Thyroid gland (tissue), 4 donors: ENCODE data around the gene SLC39A2.

Source experiments
- POLR2A ChIP-seq, 2 donors: fragments of 450-650 bp; IDR thresholded peaks; one replicate each; pipeline ENCODE4 v1.6.1; 2017; ENCODE audit warnings: antibody characterized with exemption in 2 of 2, mild to moderate bottlenecking in 2 of 2, moderate library complexity in 1 of 2
- TF ChIP-seq, protein P1 (sequence below), 6 experiments: fragments of 200-600 bp in 3 of 6; fragments of 450-650 bp in 3 of 6; sonication (generic) in 3 of 6; IDR thresholded peaks; one replicate each; pipeline ENCODE4 v1.5.1; 2016 to 2019; ENCODE audit warnings: antibody characterized with exemption in 6 of 6, mild to moderate bottlenecking in 2 of 6, inconsistent platforms in 1 of 6, moderate library complexity in 1 of 6

DNA sequence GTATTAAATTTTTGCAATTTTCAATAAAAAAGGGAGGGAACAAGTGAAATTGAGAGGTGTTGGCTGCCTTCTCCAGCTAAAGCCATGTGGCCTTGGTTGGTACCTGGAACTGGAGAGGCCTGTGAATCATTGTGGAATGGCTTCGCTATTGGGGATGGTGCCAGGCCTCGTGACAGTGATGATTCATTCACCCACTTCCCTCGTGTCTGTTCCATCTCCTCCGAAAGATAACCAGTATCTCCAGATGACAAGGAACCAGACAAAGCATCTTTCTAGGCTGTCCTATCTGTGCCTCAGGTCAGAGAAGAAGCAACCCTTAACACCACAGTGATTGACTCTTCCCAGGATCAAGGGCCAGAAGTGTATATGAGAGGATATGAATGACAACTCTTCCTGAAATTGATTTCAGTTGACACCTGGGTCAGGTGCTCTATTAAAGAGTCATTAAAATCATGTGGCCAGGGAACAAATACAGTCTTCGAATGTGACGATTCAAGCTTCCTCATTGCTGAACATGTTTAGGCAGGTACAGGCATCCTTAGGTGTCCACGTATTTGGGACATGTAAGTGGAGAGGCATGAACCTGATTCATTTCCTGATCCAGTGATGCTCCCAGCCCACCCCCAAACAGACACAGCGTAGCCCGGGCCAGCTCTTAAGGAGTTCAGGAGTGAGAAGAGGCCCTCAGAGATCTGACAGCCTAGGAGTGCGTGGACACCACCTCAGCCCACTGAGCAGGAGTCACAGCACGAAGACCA is 42.8 kb downstream of the SLC39A2 start, which contains the start of gene RNASE7:
- TF ChIP-seq, protein P1, sequence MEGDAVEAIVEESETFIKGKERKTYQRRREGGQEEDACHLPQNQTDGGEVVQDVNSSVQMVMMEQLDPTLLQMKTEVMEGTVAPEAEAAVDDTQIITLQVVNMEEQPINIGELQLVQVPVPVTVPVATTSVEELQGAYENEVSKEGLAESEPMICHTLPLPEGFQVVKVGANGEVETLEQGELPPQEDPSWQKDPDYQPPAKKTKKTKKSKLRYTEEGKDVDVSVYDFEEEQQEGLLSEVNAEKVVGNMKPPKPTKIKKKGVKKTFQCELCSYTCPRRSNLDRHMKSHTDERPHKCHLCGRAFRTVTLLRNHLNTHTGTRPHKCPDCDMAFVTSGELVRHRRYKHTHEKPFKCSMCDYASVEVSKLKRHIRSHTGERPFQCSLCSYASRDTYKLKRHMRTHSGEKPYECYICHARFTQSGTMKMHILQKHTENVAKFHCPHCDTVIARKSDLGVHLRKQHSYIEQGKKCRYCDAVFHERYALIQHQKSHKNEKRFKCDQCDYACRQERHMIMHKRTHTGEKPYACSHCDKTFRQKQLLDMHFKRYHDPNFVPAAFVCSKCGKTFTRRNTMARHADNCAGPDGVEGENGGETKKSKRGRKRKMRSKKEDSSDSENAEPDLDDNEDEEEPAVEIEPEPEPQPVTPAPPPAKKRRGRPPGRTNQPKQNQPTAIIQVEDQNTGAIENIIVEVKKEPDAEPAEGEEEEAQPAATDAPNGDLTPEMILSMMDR (IDR thresholded peaks at IDR 0.05), result no peak
- TF ChIP-seq POLR2A (IDR thresholded peaks at IDR 0.05), result no peak
